Activated CD4-positive, alpha-beta T cell treated with anti-CD3 and anti-CD28 coated beads, Interleukin-2, amount 10 ng/mL, durations not matched to agents 24 days and 14 days (primary cell): ENCODE results near the gene LRP6. TPM values are rescaled to one million over a fixed set of nuclear protein-coding genes. Genes with fewer than 3 reads are reported as not detected.
"Not testable (repeated sequence)": the region's sequence is repeated elsewhere in the genome, so short reads cannot be mapped to it uniquely, and the experiment has no call there.

ENCODE experiments used
- DNase-seq: peaks from one replicate; pipeline ENCODE4 v3.0.0; 2022
- H3K27ac Mint-ChIP-seq: one replicate; pipeline ENCODE4 v1.8.0; 2022; ENCODE audit warnings: mild to moderate bottlenecking, mixed read lengths
- H3K27me3 Mint-ChIP-seq: one replicate; pipeline ENCODE4 v1.8.0; 2022; ENCODE audit warnings: mixed read lengths
- H3K36me3 Mint-ChIP-seq: one replicate; pipeline ENCODE4 v1.8.0; 2022; ENCODE audit warnings: low read depth, mild to moderate bottlenecking, mixed read lengths
- H3K4me1 Mint-ChIP-seq: one replicate; pipeline ENCODE4 v1.8.0; 2021; ENCODE audit warnings: mixed read lengths
- H3K4me3 Mint-ChIP-seq: one replicate; pipeline ENCODE4 v1.8.0; 2022; ENCODE audit warnings: mild to moderate bottlenecking, moderate library complexity, mixed read lengths
- H3K9me3 Mint-ChIP-seq: one replicate; pipeline ENCODE4 v1.8.0; 2021; ENCODE audit warnings: mixed read lengths
- intact Hi-C: fragments of 100-400 bp; cut with micrococcal nuclease; formaldehyde crosslinking; loops from one replicate; pipeline ENCODE4 v1.15.1; 2023
- total RNA-seq: library from RNA; stranded (reverse); gene quantifications from 2 replicates; pipeline ENCODE4 v1.2.3, GENCODE V29; 2022

Gene LRP6
- total RNA-seq, 1 donor from 2014 or later, result 8.4 TPM

DNA sequence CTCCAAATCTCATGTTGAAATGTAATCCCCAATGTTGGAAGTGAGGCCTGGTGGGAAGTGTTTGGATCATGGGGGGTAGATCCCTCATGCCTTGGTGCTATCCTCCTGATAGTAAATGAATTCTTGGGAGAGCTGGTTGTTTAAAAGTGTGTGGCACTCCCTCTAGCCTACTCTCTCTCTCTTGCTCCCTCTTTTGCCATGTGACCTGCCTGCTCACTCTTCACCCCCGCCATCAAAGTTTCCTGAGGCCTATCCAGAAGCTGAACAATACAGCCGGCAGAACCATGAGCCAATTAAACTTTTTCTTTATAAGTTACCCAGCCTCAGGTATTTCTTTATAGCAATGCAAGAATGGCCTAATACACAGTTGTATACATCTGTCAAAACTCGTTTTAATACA, 133.6 kb downstream of the LRP6 start:
- Mint-ChIP-seq H3K36me3 (no peaks in the 10 kb centered on the region), H3K27me3 (no peaks in the 10 kb centered on the region), H3K27ac (no peak overlapping the region), H3K4me1 (no peaks in the 10 kb centered on the region), H3K9me3 (no peaks in the 10 kb centered on the region), H3K4me3 (no peak overlapping the region)
- intact Hi-C loops, result no loop called here
- no peak for DNase-seq

- no peaks in the 10 kb centered on the region for H3K36me3 Mint-ChIP-seq
- no peak for DNase-seq
- no peaks in the 10 kb centered on the region for H3K27me3 Mint-ChIP-seq
- no peaks in the 10 kb centered on the region for H3K4me1 Mint-ChIP-seq
- no peak overlapping the region for H3K27ac Mint-ChIP-seq
- intact Hi-C loops, result no loop called here
- H3K9me3 Mint-ChIP-seq, result no peaks in the 10 kb centered on the region
- H3K4me3 Mint-ChIP-seq, result no peak overlapping the region
These were observed 138.2 kb downstream of the LRP6 start for GRCh38 chr12:12128670-12129069.

DNA sequence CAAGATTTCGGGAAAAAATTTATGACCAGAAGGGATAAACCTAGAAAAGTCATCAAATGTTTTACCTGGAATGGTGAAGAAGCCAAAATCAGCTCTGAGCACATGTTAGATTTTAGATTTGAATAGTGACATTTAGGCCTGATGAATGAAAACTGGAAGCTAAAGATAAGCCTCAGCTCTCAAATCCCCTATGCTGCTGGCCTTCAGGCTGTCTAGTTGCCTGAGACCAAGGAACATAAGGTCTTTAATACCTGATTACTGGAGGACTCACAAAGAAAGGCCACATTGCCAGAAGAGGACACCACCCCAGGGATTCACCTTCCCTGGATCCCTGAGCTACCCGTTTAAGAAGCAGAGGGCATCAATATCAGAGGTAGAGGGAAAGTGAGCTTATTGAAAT, 139.5 kb downstream of the LRP6 start:
- Mint-ChIP-seq H3K36me3 (peaks cover 2% of the 10 kb centered on the region), H3K9me3 (no peaks in the 10 kb centered on the region), H3K27me3 (no peaks in the 10 kb centered on the region), H3K27ac (no peak overlapping the region), H3K4me3 (no peak overlapping the region), H3K4me1 (no peaks in the 10 kb centered on the region)
- DNase-seq, result no peak
- intact Hi-C loops, result no loop called here

- intact Hi-C loops, result no loop called here
- H3K36me3 Mint-ChIP-seq, result peaks cover 2% of the 10 kb centered on the region
- no peaks in the 10 kb centered on the region for H3K27me3 Mint-ChIP-seq
These were observed 140.3 kb downstream of the LRP6 start for GRCh38 chr12:12126551-12126950.

DNA sequence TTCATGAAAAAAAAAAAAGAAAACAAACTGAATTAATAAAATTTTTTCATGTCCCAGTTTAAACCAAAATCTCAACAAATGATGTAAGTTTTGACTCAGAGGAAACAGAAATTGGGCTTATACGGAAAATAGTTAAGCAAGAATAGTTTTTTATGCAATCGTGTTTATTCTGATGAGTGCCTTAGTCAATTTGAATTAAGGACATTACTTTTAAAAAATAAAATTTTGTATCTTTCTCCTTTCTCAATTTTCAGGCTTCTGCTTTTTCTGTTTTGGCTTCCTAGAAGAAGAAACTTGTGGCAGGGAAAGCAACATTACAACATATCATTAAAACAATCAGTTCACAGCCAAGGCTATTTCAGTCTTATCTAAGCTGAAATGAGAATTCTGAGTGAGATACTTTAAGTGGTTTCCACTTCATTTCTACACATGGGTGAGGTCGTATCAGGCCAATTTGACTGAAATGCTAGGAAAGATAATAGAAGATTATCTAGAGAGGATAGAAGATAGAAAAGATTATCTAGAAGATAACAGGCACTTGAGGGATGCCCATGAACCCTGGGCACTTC, 143.7 kb downstream of the LRP6 start:
- Mint-ChIP-seq H3K36me3 (peaks cover 2% of the 10 kb centered on the region), H3K4me3 (no peak overlapping the region), H3K4me1 (no peaks in the 10 kb centered on the region), H3K27me3 (peaks cover 1% of the 10 kb centered on the region), H3K9me3 (no peaks in the 10 kb centered on the region), H3K27ac (no peak overlapping the region)
- DNase-seq, result no peak
- intact Hi-C loops, result no loop called here

More at GRCh38 chr12:12126551-12126950, 140.3 kb downstream of the LRP6 start:
- H3K4me3 Mint-ChIP-seq, result no peak overlapping the region
- DNase-seq, result no peak
- no peak overlapping the region for H3K27ac Mint-ChIP-seq
- no peaks in the 10 kb centered on the region for H3K9me3 Mint-ChIP-seq
- no peaks in the 10 kb centered on the region for H3K4me1 Mint-ChIP-seq

DNA sequence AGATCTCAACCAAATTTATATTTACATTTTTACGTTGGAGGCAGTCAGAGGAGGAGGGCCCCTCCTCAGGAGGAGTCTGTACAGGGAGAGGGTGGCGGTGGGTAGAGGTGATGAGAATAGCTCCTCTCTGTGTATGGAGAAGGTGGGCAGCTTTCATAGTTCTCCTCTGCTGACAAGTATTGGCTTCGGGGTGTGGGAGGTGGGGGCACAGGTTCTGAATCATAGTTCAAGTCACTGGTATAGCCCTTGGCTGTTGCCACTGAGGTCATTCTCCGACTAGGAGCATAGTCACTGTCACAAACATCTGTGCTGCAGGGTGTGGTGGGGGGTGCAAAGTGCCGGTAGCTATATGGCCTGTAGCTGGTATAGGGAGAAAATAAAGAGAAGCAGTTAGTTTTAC, 145.8 kb downstream of the LRP6 start:
- Mint-ChIP-seq H3K9me3 (no peaks in the 10 kb centered on the region), H3K4me1 (no peaks in the 10 kb centered on the region), H3K27me3 (peaks cover 1% of the 10 kb centered on the region), H3K4me3 (no peak overlapping the region), H3K36me3 (peaks cover 2% of the 10 kb centered on the region), H3K27ac (no peak overlapping the region)
- intact Hi-C loops, result no loop called here
- no peak for DNase-seq

DNA sequence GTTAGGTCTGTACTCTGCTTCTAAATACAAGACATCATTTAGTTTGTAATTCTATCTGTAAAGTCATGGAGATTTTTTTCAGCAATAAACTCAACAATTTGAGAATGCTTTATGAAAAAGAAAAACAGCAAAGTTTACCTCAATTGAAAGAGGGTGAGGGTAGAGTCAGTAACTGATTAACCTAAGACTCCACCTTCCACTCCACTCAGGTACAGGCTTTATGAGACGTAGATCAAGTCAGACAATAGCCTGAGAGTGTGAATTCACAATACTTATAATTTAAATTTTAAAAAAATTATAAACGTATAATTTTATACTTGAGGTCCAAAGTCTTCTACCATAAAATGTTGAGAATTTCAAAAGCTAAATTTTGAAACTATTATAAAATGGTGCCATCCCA, 150.2 kb downstream of the LRP6 start:
- Mint-ChIP-seq H3K9me3 (no peaks in the 10 kb centered on the region), H3K4me3 (no peak overlapping the region), H3K27me3 (peaks cover 1% of the 10 kb centered on the region), H3K27ac (no peak overlapping the region), H3K36me3 (no peaks in the 10 kb centered on the region), H3K4me1 (no peaks in the 10 kb centered on the region)
- no peak for DNase-seq
- intact Hi-C loops, result no loop called here

DNA sequence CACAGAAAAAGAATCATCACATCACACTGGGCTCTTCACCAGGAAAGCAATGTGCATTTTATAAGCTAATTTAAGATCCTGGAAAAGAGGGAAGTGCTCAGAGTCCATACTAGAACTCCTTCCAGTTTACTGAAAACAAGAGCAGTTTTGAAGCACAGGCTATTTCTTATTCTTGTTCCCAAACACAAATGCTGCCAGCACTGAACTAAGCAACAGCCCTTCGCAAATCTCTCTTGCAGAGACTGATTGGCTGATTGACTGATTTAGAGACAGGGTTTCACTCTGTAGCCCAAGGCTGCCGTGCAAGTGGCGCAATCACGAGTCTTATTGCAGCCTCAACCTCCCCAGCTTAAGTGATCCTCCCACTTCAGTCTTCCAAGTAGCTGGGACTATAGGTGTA, 151.3 kb downstream of the LRP6 start:
- Mint-ChIP-seq H3K9me3 (no peaks in the 10 kb centered on the region), H3K4me3 (no peak overlapping the region), H3K27me3 (peaks cover 1% of the 10 kb centered on the region), H3K36me3 (no peaks in the 10 kb centered on the region), H3K4me1 (no peaks in the 10 kb centered on the region), H3K27ac (no peak overlapping the region)
- intact Hi-C loops, result no loop called here
- no peak for DNase-seq

GRCh38 chr12:12110923-12111555, 155.8 kb downstream of the LRP6 start:
- DNase-seq, H3K27me3 Mint-ChIP-seq, H3K4me3 Mint-ChIP-seq, intact Hi-C loops, H3K4me1 Mint-ChIP-seq, H3K27ac Mint-ChIP-seq, H3K36me3 Mint-ChIP-seq: not testable (repeated sequence)
- H3K9me3 Mint-ChIP-seq, result peaks cover 16% of the 10 kb centered on the region

DNA sequence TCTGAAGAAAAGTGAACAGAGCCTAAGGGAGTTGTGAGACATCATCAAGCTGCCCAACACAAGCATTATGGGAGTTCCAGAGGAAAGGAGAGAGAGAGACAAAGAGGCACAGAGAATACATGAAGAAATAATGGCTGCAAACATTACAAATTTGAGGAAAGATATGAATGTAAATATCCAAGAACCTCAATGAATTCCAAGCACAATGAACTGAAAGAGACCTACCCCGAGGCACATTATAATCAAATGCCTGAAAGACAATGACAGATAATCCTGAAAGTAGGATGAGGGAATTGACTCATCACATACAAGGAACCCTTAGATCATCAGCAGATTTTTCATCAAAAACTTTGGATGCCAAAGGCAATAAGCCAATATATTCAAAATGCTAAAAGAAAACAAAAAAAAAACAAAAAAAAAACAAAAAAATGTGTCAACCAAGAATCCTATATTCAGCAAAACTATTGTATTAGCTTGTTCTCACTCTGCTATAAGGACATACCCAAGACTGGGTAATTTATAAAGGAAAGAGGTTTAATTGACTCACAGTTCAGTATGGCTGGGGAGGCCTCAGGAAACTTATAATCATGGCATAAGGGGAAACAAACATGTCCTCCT, 158.3 kb downstream of the LRP6 start:
- peaks cover 23% of the 10 kb centered on the region for H3K9me3 Mint-ChIP-seq
- no peaks in the 10 kb centered on the region for H3K27me3 Mint-ChIP-seq
- peaks cover 7% of the 10 kb centered on the region for H3K36me3 Mint-ChIP-seq
- H3K4me1 Mint-ChIP-seq, result no peaks in the 10 kb centered on the region
- no peak overlapping the region for H3K27ac Mint-ChIP-seq
- DNase-seq, result no peak
- H3K4me3 Mint-ChIP-seq, result no peak overlapping the region
- intact Hi-C loops, result no loop called here

- Mint-ChIP-seq H3K4me3 (no peak overlapping the region), H3K36me3 (peaks cover 10% of the 10 kb centered on the region), H3K9me3 (peaks cover 23% of the 10 kb centered on the region), H3K27ac (no peak overlapping the region), H3K4me1 (no peaks in the 10 kb centered on the region), H3K27me3 (no peaks in the 10 kb centered on the region)
- DNase-seq, result no peak
- intact Hi-C loops, result no loop called here
These were observed 159.2 kb downstream of the LRP6 start for GRCh38 chr12:12107678-12108077.

- no peak overlapping the region for H3K4me3 Mint-ChIP-seq
- intact Hi-C loops, result no loop called here
- no peak for DNase-seq
These were observed 167.7 kb downstream of the LRP6 start for GRCh38 chr12:12099102-12099501.

DNA sequence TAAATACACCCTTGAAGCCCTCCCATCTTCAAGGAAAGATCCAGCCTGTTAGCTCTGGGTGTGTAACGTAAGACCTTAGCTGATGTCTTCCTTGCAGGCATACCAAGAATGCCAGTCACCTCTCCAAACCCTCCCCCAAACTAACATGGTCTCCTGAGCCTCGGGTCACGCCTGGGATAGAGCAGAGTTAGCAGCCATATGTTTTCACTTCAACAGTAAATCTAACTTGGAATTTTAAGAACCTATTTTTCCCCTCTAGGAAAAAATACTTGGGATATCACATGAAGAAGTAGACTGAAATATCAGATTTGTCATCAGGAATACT, 168.2 kb downstream of the LRP6 start:
- intact Hi-C loops, result no loop called here
- Mint-ChIP-seq H3K9me3 (peaks cover 4% of the 10 kb centered on the region), H3K4me3 (no peak overlapping the region), H3K36me3 (peaks cover 37% of the 10 kb centered on the region), H3K27ac (no peak overlapping the region), H3K27me3 (peaks cover 1% of the 10 kb centered on the region), H3K4me1 (peaks cover 2% of the 10 kb centered on the region)
- DNase-seq, result no peak

More at GRCh38 chr12:12099102-12099501, 167.7 kb downstream of the LRP6 start:
- Mint-ChIP-seq H3K9me3 (peaks cover 6% of the 10 kb centered on the region), H3K36me3 (peaks cover 37% of the 10 kb centered on the region), H3K27me3 (peaks cover 1% of the 10 kb centered on the region), H3K27ac (no peak overlapping the region), H3K4me1 (peaks cover 2% of the 10 kb centered on the region)

GRCh38 chr12:12097891-12098690, 168.8 kb downstream of the LRP6 start:
- H3K36me3 Mint-ChIP-seq, result peaks cover 34% of the 10 kb centered on the region
- peaks cover 2% of the 10 kb centered on the region for H3K4me1 Mint-ChIP-seq
- no peak overlapping the region for H3K4me3 Mint-ChIP-seq
- no peak overlapping the region for H3K27ac Mint-ChIP-seq
- H3K9me3 Mint-ChIP-seq, result peaks cover 4% of the 10 kb centered on the region
- DNase-seq, result no peak
- peaks cover 1% of the 10 kb centered on the region for H3K27me3 Mint-ChIP-seq
- intact Hi-C loops, result no loop called here
